CD1c-positive myeloid dendritic cell (primary cell): ENCODE measurements around the gene TARS3.

Experiments used
- DNase-seq: peaks from one replicate; pipeline ENCODE4 v3.0.0-alpha.2; 2016; ENCODE audit errors: extremely low spot score

TARS3 gene

DNA sequence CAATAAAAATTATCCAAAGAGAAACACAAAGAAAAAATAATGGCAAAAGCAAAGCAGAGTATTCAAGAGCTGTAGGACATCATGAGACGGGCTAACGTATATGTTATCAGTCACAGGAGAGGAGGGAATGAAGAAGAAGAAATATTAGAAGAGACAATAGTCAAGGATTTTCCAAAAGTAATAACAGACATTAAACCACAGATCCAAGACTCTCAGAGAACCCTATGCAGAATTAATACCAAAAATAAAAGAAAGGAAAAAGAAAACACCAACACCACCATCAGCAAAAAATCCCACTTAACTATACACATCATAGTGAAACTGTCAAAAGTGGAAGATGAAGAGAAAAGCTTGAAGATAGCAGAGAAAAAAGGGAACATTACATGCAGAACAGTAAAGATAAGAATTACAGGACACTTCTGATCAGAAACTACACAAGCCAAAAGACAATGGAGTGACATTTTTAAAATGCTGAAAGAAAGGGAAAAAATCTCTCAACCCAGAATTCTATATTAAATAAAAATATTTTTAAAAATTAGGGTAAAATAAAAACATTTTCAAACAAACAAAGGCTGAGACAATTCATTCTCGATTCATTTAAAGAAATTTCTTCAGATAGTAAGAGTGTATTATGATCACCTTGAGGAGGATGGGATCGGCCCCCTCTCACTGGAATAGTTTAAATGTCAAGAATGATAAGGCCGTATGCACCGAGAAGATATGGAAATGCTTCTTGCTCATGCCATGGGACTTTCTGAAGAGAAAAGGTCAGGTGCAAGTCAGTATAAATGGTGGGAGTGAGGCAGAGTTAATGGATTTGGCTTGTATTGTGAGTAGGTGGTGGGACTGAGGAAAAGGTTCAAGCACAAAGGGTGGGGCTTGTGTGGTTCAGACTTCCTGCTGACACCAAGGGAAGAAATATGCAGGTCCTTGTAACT lies 100.6 kb downstream of the TARS3 start:
- no peak for DNase-seq

- no peak for DNase-seq
These were observed 102.3 kb downstream of the TARS3 start for GRCh38 chr15:101621961-101622360.

DNA sequence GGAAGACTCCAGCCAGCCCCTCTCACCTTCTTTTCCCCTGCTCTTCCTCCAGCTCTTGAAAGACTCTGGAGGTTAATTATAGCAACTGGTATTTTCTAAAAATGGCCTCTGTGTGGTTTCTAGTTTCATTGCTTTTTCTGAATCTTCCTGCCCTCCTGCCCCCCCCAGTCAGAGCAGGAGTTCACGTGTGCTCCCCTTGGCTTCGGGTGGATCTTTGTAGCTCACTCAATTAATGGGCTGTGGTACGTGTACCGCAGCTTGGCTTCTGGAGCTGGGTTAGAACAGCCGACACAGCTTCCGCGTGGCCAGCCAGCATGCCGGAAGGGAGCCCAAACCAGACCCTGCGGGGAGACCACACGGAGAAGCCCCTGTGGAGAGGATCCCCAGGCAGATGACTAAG lies 103.6 kb downstream of the TARS3 start:
- no peak for DNase-seq

- DNase-seq: no peak
These were observed 104.7 kb downstream of the TARS3 start for GRCh38 chr15:101619615-101619865.

DNA sequence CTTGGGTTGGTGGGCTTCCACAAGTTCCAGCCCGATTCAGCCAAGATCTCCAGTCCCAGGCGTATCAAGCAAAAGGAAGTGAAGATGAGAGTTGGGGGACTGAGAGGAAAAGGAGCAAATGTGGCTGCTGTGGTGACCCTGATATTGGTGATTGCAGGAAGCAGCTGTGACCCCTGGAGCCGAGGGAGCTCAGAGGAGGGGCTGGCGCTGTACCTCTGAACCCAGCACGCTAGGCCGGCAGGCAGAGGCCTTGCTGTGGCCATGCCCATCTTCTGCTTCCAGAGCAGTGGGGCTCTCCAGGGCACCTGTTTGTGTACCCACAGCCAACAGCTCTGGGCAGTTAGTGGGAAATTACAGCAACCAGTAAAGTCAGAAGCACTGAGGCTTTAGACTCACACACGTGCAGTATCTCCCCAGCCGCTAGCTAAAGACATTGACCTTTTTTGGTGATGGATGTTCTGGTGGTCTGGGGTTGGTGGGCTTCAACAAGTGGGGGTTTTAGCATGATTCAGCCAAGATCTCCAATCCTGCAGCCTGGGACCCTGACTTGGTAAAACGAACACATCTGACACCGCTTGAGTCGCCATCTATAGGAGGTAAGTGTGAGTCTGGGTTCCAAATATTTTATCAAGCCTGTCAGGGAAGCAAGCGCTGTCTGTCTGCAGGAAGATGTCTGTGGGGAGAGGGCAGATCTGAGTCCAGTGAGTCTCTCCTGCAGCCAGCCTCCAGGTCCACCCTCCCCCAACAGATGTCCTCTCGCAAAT lies 105.2 kb downstream of the TARS3 start:
- DNase-seq: no peak

DNA sequence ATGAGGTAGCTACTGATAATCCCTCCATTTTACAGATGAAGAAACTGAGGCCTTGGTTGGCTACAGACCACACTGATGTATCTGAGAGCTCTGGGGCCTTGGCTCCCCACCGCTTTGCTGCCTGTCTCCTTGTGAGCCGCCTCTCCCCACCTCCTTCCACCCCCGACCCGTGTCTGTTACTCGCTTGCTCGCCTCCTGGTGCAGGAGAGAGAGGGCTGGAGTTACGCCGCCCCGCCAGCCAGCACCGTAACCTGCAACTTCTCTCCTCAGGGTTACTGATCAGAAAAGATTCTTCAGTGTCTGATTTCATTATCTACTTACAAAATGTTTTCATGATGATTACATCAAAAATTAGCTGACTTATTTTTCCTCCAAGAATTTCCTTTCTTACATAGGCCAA lies 106.2 kb downstream of the TARS3 start:
- no peak for DNase-seq

- DNase-seq: no peak
These were observed 106.8 kb downstream of the TARS3 start for GRCh38 chr15:101617390-101617965.

DNA sequence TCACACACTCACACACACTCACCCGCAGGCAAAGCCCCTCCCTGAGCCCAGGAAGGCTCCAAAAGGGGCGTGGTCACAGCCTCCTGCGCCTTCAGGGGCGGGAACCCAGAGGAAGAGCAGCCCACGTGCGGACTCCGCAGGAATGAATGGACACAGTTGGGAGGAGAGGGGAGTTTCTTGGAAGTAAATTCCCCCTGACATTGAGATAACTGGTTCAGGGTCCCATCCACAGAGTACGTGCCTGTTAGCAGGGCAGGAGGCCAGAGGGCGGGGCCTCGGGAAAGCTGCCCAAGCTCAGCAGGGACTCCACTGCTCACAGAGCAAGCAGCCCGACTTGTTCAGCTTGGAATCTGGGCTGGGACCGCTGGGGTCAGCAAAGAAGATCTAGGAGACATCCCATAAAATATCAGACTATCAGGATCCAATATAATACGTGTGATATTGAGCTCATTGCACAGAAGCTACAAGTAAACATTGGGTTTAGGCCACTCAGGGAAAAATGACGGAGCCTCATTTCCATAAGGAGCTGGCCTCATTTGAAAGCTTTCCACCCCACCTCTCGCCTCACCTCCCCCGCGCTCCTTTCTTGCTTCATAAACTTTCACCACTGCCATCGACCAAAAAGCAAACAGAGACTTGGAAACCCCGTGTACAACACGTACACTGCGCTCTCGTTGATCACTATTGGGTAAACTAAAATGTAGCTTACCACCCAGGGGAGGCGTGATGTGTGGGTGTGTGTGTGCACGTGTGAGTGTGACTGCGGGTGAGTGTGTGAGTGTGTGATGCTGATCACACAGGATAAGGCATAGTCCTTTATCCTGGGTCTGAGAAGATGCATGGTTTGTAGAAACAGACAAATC lies 108.1 kb downstream of the TARS3 start:
- no peak for DNase-seq

DNA sequence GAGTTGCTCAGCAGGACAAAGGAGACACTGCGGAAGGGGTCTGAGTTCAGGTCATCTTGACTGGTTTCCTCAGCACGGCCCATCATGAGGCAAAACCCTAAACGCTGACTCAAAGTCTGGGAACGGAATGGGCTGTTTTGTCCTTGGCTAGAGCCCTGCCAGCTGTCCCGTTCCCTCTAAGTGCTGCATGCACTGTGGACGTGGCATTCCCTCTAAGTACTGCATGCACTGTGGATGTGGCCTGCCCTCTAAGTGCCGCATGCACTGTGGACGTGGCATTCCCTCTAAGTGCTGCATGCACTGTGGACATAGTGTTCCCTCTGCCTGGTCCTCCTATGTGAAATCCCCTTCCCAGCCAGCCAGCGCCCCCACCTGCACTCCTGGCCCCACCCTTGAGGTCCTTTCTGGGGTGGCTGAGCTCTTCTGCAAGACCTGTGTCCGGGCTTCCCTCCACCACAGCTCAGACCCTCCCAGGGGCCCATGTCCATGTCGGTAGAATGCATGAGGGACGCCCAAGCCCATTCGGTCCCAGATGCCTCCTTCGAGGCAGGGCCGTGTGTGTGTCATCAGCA lies 108.8 kb downstream of the TARS3 start:
- no peak for DNase-seq

DNA sequence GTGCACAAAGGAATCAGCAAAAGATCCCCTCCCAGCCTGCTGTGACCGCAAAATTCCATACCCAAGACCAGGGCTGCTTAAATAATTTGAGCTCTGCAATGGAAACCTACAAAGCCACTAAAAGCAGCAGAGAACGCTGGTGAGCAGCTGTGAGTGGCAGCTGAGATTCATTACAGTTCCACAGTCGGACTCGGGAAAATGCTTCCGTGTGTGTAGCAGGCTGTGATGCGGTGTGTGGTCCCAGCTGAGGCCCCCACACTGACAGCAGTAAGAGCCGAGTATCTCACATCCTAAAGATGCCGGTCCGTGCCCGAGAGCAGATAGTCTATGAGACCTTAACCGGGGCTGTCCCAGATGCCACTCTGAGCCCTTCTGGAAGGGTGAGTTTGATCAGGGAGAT lies 109.5 kb downstream of the TARS3 start:
- DNase-seq: no peak

GRCh38 chr15:101614001-101614585 lies 110.2 kb downstream of the TARS3 start:
- no peak for DNase-seq

GRCh38 chr15:101613130-101614000 lies 110.9 kb downstream of the TARS3 start:
- no peak for DNase-seq

DNA sequence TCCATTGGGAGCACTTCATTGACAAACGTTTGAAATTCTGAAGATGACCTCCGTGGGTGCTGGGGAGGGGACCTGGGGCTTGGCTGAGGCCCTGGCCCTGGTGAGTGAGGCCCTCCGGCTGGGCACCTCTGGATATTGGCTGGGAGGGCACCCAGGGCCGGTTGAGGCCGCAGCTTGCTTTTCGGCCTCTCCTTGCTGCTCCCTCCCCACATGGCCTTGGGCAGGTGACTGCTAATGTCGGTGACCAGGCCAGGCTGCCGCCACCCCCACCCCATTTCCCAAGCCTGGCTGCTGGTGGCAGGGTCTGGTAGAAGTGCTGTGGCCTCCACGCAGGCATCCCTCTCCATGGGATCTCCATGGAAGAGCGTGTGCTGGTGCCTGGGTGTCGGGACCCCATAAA lies 111.6 kb downstream of the TARS3 start:
- DNase-seq: no peak

DNA sequence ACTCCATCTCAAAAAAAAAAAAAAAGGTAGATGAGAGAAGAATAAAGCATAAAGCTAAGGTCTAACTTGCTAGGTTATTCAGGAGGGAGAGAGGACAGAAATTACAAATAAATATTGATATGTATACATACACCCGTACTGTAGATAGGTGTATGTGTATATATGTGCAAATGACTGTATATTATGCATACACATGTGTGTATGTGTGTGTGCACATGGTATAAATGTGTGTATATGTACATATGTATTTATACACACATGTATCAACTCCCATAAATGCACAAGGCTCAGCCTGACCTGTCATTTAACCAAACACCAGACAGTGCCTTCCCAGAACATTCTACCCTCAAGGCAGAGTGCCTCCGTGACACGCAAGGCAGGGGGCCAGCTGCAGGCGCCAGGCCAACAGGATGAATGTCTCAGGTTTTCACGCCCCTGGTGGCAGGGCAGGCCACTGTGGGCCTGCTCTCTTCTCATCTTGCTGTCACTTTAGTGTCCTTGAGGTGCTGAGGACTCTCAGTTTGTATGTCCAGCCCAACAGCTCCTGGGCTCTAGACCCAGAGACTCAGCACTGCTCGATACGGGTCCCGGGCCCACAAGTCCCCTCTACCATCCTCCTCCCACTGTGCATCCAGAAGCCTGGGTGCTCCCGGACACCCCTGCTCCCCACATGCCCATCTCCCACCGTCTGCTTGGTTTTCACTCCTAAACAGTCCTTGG lies 112.5 kb downstream of the TARS3 start:
- DNase-seq: no peak

DNA sequence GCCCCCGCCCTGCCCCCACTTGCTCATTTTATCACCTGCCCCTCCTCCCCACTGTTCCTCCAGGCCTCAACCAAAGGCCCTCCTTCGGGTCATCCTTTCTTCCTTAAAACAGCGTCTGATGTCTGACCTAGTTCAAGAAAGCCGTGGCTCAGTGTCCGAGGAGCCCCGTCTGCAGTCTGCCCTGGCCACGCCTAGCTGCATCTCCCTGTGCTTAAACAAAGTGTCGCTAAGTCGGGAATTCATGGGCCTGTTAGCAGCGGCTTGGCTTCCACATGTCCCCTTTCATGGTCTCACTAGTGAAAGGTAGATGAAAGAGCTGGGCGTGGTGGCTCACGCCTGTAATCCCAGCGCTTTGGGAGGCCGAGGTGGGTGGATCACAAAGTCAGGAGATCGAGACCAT lies 113.3 kb downstream of the TARS3 start:
- no peak for DNase-seq

DNA sequence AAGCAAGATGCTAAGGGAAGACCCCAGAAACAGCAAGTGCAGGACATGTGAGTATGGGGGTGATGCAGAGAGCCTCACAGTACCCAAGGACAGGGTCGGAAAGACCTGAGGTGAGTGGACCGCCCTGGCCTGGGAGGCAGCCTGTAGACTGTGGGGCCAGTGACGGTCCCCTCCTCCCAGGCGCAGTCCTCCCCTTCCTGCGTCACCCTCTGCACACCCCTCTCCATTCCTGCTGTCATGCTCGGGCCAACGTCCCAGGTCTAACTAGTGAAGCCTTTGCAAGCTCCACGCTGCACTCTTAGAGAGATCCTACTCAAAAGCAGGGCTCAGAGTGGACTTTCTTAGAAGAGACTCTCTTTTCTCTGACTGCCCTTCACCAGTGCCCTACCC lies 113.7 kb downstream of the TARS3 start:
- DNase-seq: no peak

DNA sequence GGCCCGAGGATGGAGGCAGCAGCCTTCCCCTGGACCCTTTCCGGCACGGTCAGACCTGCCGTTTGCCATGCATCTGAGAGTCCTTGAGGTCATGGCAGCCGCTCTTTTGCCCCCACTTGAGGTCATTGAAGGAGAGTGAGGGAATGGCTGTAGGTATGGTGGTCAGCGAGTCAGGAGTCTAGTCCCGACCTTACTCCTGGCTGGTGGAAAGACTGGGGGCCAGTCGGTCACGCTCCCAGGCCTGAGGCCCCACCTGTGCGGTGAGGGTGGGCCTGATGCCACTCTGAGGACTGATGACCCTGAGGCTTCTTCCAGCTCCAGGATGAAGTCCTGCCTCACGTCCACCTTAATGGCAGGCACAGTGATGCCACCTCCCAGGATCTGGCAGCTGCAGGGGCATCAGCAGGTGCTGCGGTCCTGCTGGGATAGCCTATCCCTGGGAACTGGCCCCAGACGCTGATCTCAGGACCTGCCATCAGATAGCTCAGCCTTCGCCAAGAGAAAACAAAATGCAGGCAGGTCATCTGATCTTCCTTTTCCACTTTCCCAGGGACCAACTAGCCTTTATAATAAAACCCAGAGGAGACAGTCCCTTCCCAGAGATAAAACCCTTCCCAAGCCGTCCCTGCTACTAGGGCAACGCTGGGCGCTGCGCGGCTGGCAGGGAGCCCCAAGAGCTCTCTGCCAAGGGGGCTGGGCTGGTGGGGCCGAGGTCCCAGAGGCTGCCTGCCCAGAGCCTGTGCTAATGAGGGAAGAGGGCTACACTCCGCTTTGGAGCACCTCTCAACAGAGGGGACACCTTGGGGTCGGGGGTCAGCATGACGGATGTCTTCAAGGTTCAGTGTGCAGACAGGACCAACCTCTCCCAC lies 114.3 kb downstream of the TARS3 start:
- DNase-seq: no peak

DNA sequence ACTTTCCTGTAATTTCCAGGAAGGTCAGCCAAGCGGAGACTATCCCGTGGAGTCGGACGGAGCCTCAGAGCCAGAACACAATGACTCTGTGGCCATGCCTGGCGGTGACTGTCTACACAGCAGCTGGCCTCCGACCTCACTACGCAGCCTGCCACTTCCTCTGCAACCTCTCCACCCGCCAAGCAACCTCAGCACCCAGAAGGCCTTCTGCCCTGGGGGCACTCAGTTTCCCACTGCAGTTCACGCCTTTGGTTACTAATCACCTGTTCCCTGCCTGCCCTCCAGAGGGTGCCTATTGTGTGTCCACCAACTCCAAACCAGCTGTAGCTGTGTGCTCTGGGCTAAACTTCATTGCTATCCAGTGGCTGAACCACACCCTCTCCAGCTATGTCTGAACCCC lies 116.1 kb downstream of the TARS3 start:
- DNase-seq: no peak

- no peak for DNase-seq
These were observed 117.2 kb downstream of the TARS3 start for GRCh38 chr15:101607108-101607507.
